Measurements from ENCODE around the gene CLBA1. TPM values are rescaled to one million over a fixed set of nuclear protein-coding genes. Genes with fewer than 3 reads are reported as not detected.

CLBA1 gene
- total RNA-seq, 1 experiment from 2014 or later, result 3.0 TPM

GRCh38 chr14:104982548-104983230, 2.9 kb upstream of the CLBA1 start:
- TF ChIP-seq, protein P1, sequence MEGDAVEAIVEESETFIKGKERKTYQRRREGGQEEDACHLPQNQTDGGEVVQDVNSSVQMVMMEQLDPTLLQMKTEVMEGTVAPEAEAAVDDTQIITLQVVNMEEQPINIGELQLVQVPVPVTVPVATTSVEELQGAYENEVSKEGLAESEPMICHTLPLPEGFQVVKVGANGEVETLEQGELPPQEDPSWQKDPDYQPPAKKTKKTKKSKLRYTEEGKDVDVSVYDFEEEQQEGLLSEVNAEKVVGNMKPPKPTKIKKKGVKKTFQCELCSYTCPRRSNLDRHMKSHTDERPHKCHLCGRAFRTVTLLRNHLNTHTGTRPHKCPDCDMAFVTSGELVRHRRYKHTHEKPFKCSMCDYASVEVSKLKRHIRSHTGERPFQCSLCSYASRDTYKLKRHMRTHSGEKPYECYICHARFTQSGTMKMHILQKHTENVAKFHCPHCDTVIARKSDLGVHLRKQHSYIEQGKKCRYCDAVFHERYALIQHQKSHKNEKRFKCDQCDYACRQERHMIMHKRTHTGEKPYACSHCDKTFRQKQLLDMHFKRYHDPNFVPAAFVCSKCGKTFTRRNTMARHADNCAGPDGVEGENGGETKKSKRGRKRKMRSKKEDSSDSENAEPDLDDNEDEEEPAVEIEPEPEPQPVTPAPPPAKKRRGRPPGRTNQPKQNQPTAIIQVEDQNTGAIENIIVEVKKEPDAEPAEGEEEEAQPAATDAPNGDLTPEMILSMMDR (IDR thresholded peaks at IDR 0.05; ENCODE audit: insufficient read depth in 1 of 2, low read depth in 1 of 2, low read length in 1 of 2, severe bottlenecking in 1 of 2, unreplicated experiment in 1 of 2), result no peak
- Histone ChIP-seq H3K4me1 (peaks cover 7% of the 10 kb centered on the region; the same call in 1 of the 2 replicates), H3K27me3 (replicated peaks; ENCODE audit: control insufficient read depth, insufficient read depth, low read length) (no peaks in the 10 kb centered on the region), H3K9me3 (no peaks in the 10 kb centered on the region), H3K36me3 (ENCODE audit: control insufficient read depth, insufficient read depth, low read length) (no peaks in the 10 kb centered on the region), H3K4me3 (ENCODE audit: low read depth, low read length) (no peak overlapping the region)
- POLR2A ChIA-PET, result no interaction called here
- no TSS peak for BruUV-seq (replicated peaks)
- no peak overlapping the region for H3K27ac Mint-ChIP-seq (ENCODE audit: unreplicated experiment)
- no peaks in the 10 kb centered on the region for H3K4me1 Mint-ChIP-seq (ENCODE audit: low read depth, unreplicated experiment)
- intact Hi-C loops (cut with micrococcal nuclease; ENCODE audit: unreplicated experiment), result no loop called here
- H3K36me3 Mint-ChIP-seq (ENCODE audit: insufficient read depth, unreplicated experiment), result no peaks in the 10 kb centered on the region
- H3K4me3 Mint-ChIP-seq (ENCODE audit: unreplicated experiment), result no peak overlapping the region
- H3K9me3 Mint-ChIP-seq (ENCODE audit: unreplicated experiment), result no peaks in the 10 kb centered on the region
- DNase-seq, result no peak
- CTCF ChIA-PET, result no interaction called here
- peaks cover 2% of the 10 kb centered on the region for H3K27me3 Mint-ChIP-seq (ENCODE audit: insufficient read depth, unreplicated experiment)

DNA sequence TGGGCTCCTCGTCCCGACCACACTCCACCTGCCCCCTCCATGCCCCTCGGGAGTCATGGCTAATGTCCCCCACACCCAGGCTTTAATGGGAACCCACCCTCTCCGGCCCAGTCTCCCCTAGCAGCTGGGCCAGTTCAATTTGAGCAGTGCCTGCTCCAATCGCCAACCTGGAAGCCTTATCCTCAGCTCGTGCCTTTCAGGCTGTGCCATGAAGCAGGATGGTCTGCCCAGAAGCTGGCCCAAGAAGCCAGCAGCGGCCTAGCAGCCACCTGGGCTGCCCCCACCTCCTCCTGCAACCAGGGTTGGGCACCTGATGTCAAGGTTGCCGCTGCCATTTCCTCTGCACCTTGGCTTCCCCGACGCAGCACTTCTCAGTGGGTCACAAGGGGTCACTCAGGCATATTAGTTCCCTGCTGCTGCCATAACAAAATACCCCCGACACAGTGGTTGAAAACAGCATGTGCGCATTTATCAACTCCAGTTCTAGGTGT, 2.3 kb upstream of the CLBA1 start:
- intact Hi-C loops (cut with micrococcal nuclease; ENCODE audit: unreplicated experiment), result no loop called here

DNA sequence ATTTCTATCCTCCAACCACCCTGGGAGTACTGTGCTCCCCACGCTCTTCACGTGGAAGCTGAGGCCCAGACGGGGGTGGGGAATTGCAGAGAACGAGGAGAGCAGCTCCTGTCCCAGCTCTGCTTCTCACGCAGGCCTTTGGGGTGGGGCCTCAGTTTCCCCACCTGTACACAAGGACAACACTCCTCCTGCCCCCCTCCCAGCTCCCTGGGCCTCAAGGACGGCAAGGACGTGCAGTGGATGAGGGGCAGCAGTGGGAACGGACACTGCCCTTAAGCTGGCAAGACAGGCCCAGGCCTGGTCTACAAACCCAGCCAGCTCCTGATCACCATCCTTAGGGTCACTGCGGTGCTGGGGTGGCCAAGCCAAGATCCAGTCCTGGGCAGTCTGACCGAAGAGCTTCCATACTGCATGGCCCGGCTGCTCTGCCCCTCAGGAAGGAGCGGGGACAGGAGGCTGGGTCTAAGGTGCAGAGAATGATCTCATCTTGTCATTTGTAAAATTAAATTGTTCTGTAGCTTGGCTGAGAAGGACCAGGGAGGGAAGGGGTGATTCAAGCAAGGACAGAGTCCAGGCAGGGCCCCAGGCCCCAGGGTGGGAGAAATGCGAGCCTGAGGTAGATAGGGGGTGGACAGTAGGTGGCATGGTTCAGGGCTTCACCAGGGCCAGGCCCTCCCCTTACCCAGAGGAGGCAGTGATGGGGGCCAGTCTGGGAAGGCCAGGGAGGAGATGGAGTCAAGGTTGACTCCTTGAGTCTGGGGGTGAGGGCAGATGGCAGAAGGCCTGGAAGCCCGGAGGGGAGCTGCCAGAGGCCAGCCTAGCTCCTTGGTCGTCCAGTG, 1.3 kb upstream of the CLBA1 start:
- Histone ChIP-seq H3K4me3 (ENCODE audit: low read depth, low read length) (no peak overlapping the region), H3K9me3 (no peaks in the 10 kb centered on the region), H3K36me3 (ENCODE audit: control insufficient read depth, insufficient read depth, low read length) (no peaks in the 10 kb centered on the region), H3K27me3 (replicated peaks; ENCODE audit: control insufficient read depth, insufficient read depth, low read length) (no peaks in the 10 kb centered on the region), H3K4me1 (0 out of 2 replicates have a peak, but pooled peaks cover 3% of the 10 kb centered on the region)
- no peaks in the 10 kb centered on the region for H3K36me3 Mint-ChIP-seq (ENCODE audit: insufficient read depth, unreplicated experiment)
- intact Hi-C loops (cut with micrococcal nuclease; ENCODE audit: unreplicated experiment), result no loop called here
- ChIA-PET CTCF (no interaction called here), POLR2A (interaction anchor here (1.1 kb wide), 1 partner anchor 37 kb away, joined by 4 read pairs; the partner anchor contains the start of gene CDCA4)
- peak overlapping the region; percentile 53 for H3K27ac Mint-ChIP-seq (ENCODE audit: unreplicated experiment)
- BruUV-seq (replicated peaks), result no TSS peak
- no peaks in the 10 kb centered on the region for H3K9me3 Mint-ChIP-seq (ENCODE audit: unreplicated experiment)
- H3K4me3 Mint-ChIP-seq (ENCODE audit: unreplicated experiment), result peak overlapping the region; percentile 66
- H3K4me1 Mint-ChIP-seq (ENCODE audit: low read depth, unreplicated experiment), result no peaks in the 10 kb centered on the region
- DNase-seq, result no peak
- TF ChIP-seq, protein P1 (IDR thresholded peaks at IDR 0.05; ENCODE audit: insufficient read depth in 1 of 2, low read depth in 1 of 2, low read length in 1 of 2, severe bottlenecking in 1 of 2, unreplicated experiment in 1 of 2), result no peak
- H3K27me3 Mint-ChIP-seq (ENCODE audit: insufficient read depth, unreplicated experiment), result no peaks in the 10 kb centered on the region

More for the DNA sequence above, 2.3 kb upstream of the CLBA1 start:
- Mint-ChIP-seq H3K27ac (ENCODE audit: unreplicated experiment) (no peak overlapping the region), H3K4me3 (ENCODE audit: unreplicated experiment) (no peak overlapping the region), H3K36me3 (ENCODE audit: insufficient read depth, unreplicated experiment) (no peaks in the 10 kb centered on the region), H3K27me3 (ENCODE audit: insufficient read depth, unreplicated experiment) (peaks cover 2% of the 10 kb centered on the region), H3K4me1 (ENCODE audit: low read depth, unreplicated experiment) (no peaks in the 10 kb centered on the region), H3K9me3 (ENCODE audit: unreplicated experiment) (no peaks in the 10 kb centered on the region)
- Histone ChIP-seq H3K9me3 (no peaks in the 10 kb centered on the region), H3K27me3 (replicated peaks; ENCODE audit: control insufficient read depth, insufficient read depth, low read length) (no peaks in the 10 kb centered on the region), H3K4me3 (ENCODE audit: low read depth, low read length) (no peak overlapping the region), H3K36me3 (ENCODE audit: control insufficient read depth, insufficient read depth, low read length) (no peaks in the 10 kb centered on the region), H3K4me1 (peaks cover 7% of the 10 kb centered on the region; the same call in 1 of the 2 replicates)
- ChIA-PET CTCF (no interaction called here), POLR2A (interaction anchor here (1.1 kb wide), 1 partner anchor 38 kb away, joined by 4 read pairs; the partner anchor contains the start of gene CDCA4)
- BruUV-seq (replicated peaks), result no TSS peak
- TF ChIP-seq, protein P1 (IDR thresholded peaks at IDR 0.05; ENCODE audit: insufficient read depth in 1 of 2, low read depth in 1 of 2, low read length in 1 of 2, severe bottlenecking in 1 of 2, unreplicated experiment in 1 of 2), result no peak
- no peak for DNase-seq

Measured in Caco-2 (cell line).